HCT116 (cell line): ENCODE results near the gene HAND2. TPM values are rescaled to one million over a fixed set of nuclear protein-coding genes. Genes with fewer than 3 reads are reported as not detected.

Experiments
- ATAC-seq: fragments of 200-7000 bp; cut with Tn5 transposase; 2 replicates; pipeline ENCODE4 v1.9.1; 2020; ENCODE audit warnings: mild to moderate bottlenecking, moderate library complexity
- BruUV-seq: library from RNA; stranded (reverse); fragments of 400-500 nt; replicated peaks from 2 replicates; lab custom pipeline; 2021; lab: Mats Ljungman, UMichigan
- CTCF ChIA-PET: fragments of 300-600 bp; sonication (Branson Sonifier 250); formaldehyde crosslinking; loops from one replicate; lab custom pipeline; 2021; ENCODE audit warnings: antibody characterized with exemption; lab: Charles Lee
- POLR2A ChIA-PET: fragments of 300-600, 350-600 bp; sonication (Branson Sonifier 250); formaldehyde crosslinking; loops from one replicate; lab custom pipeline; 2021; ENCODE audit warnings: antibody characterized with exemption; lab: Charles Lee
- RAD21 ChIA-PET, 2 experiments: fragments of 300-600 bp; sonication (Branson Sonifier 250); formaldehyde crosslinking; loops; one replicate each; lab custom pipeline; 2023; ENCODE audit warnings: low total read pairs in 2 of 2; ENCODE audit not compliant: uncharacterized antibody in 2 of 2, unreplicated experiment in 2 of 2, low non-redundant PET in 1 of 2; lab: Charles Lee
- DNase-seq: peaks from one replicate; pipeline ENCODE4 v3.0.0-alpha.2; 2010; ENCODE audit warnings: low read depth, low spot score
- H2AFZ ChIP-seq: fragments of 200-600 bp; shearing (Covaris generic), sonication (generic); 2 replicates; pipeline ENCODE4 v1.6.1; 2017; ENCODE audit warnings: low read depth, mixed run types, mixed read lengths, antibody characterized with exemption, low read length; ENCODE audit not compliant: poor library complexity, severe bottlenecking
- H3K27ac ChIP-seq: 2 replicates; pipeline ENCODE4 v1.5.1; 2012; ENCODE audit warnings: low read depth, low read length
- H3K27me3 ChIP-seq: fragments of 200-600 bp; sonication (generic); 2 replicates; pipeline ENCODE4 v1.6.1; 2016; ENCODE audit warnings: mixed run types, low read length, mixed read lengths; ENCODE audit not compliant: insufficient read depth
- H3K36me3 ChIP-seq, 2 experiments: fragments of 200-500 bp in 1 of 2; fragments of 200-600 bp in 1 of 2; sonication (Bioruptor generic) in 1 of 2; sonication (generic) in 1 of 2; 2 replicates each; pipeline versions ENCODE4 v1.5.1 to v1.6.1; 2014 to 2016; ENCODE audit warnings: low read length in 2 of 2, inconsistent platforms in 1 of 2, mixed read lengths in 1 of 2, mixed run types in 1 of 2; ENCODE audit not compliant: insufficient read depth in 2 of 2, control insufficient read depth in 1 of 2
- H3K4me1 ChIP-seq, 2 experiments: fragments of 200-600 bp in 1 of 2; sonication (generic) in 1 of 2; 2 replicates each; pipeline versions ENCODE4 v1.5.1 to v1.6.1; 2012 to 2017; ENCODE audit warnings: low read length in 2 of 2, inconsistent platforms in 1 of 2, mild to moderate bottlenecking in 1 of 2, mixed read lengths in 1 of 2, mixed run types in 1 of 2, moderate library complexity in 1 of 2; ENCODE audit not compliant: insufficient read depth in 2 of 2, control insufficient read depth in 1 of 2
- H3K4me2 ChIP-seq: fragments of 200-600 bp; sonication (generic); 2 replicates; pipeline ENCODE4 v1.6.1; 2017; ENCODE audit warnings: mixed run types, low read length, mixed read lengths
- H3K4me3 ChIP-seq, 2 experiments: fragments of 200-600 bp in 1 of 2; sonication (generic) in 1 of 2; replicated peaks in 1 of 2; 2 replicates each; pipeline ENCODE4 v1.5.1; 2011 to 2016; ENCODE audit warnings: low read length in 2 of 2, control low read depth in 1 of 2, low read depth in 1 of 2, mild to moderate bottlenecking in 1 of 2, mixed read lengths in 1 of 2, mixed run types in 1 of 2
- H3K79me2 ChIP-seq: fragments of 200-600 bp; sonication (generic); 2 replicates; pipeline ENCODE4 v1.6.1; 2017; ENCODE audit warnings: mild to moderate bottlenecking, mixed run types, low read length, moderate library complexity, mixed read lengths; ENCODE audit not compliant: insufficient read depth
- H3K9ac ChIP-seq: fragments of 200-600 bp; sonication (generic); 2 replicates; pipeline ENCODE4 v1.6.1; 2016; ENCODE audit warnings: low read length, mixed read lengths
- H3K9me2 ChIP-seq: fragments of 200-600 bp; sonication (generic), shearing (Covaris generic); 2 replicates; pipeline ENCODE4 v1.6.1; 2017; ENCODE audit warnings: mixed run types, mild to moderate bottlenecking, moderate library complexity; ENCODE audit not compliant: insufficient read depth
- H3K9me3 ChIP-seq, 2 experiments: fragments of 200-500 bp in 1 of 2; fragments of 200-600 bp in 1 of 2; sonication (Bioruptor generic) in 1 of 2; sonication (generic) in 1 of 2; 2 replicates each; pipeline ENCODE4 v1.6.1; 2014 to 2017; ENCODE audit warnings: low read length in 2 of 2, mixed read lengths in 2 of 2, inconsistent platforms in 1 of 2, low read depth in 1 of 2, mild to moderate bottlenecking in 1 of 2, mixed run types in 1 of 2, moderate library complexity in 1 of 2; ENCODE audit not compliant: control insufficient read depth in 1 of 2, insufficient read depth in 1 of 2
- H4K20me1 ChIP-seq: fragments of 200-600 bp; sonication (generic), shearing (Covaris generic); 2 replicates; pipeline ENCODE4 v1.6.1; 2017; ENCODE audit warnings: mixed run types, mild to moderate bottlenecking, moderate library complexity; ENCODE audit not compliant: insufficient read depth
- ATF3 ChIP-seq: IDR thresholded peaks from 2 replicates; pipeline ENCODE4 v1.6.1; 2012
- CTCF ChIP-seq, 3 experiments: fragments of 200-600 bp in 1 of 3; sonication (generic) in 1 of 3; IDR thresholded peaks in 2 of 3; conservative IDR thresholded peaks in 1 of 3; 2 replicates each; pipeline ENCODE4 v1.5.1; 2012 to 2017; ENCODE audit warnings: low read depth in 2 of 3, low read length in 2 of 3, antibody characterized with exemption in 1 of 3, borderline replicate concordance in 1 of 3, control low read depth in 1 of 3, mild to moderate bottlenecking in 1 of 3, mixed read lengths in 1 of 3, mixed run types in 1 of 3, moderate library complexity in 1 of 3; ENCODE audit not compliant: insufficient read depth in 1 of 3
- EGR1 ChIP-seq: IDR thresholded peaks from 2 replicates; pipeline ENCODE4 v1.6.1; 2012; ENCODE audit warnings: low read depth
- EZH2 ChIP-seq: fragments of 200-600 bp; sonication (generic); IDR thresholded peaks from 2 replicates; pipeline ENCODE4 v1.6.1; 2017; ENCODE audit warnings: antibody characterized with exemption, mixed run types
- JUND ChIP-seq: IDR thresholded peaks from 2 replicates; pipeline ENCODE4 v1.6.1; 2012
- MAX ChIP-seq: IDR thresholded peaks from 2 replicates; pipeline ENCODE4 v1.6.1; 2012
- POLR2AphosphoS5 ChIP-seq: IDR thresholded peaks from 2 replicates; pipeline ENCODE4 v1.6.1; 2011; ENCODE audit warnings: mild to moderate bottlenecking, low read depth, low read length, moderate library complexity
- SIN3A ChIP-seq: IDR thresholded peaks from 2 replicates; pipeline ENCODE4 v1.6.1; 2012; ENCODE audit warnings: low read depth
- YY1 ChIP-seq: IDR thresholded peaks from 2 replicates; pipeline ENCODE4 v1.6.1; 2011; ENCODE audit warnings: low read length, low read depth, moderate library complexity, mild to moderate bottlenecking; ENCODE audit not compliant: insufficient replicate concordance; ENCODE audit errors: extremely low read depth
- ZNF274 ChIP-seq: fragments of 200-500 bp; sonication (Bioruptor generic); IDR thresholded peaks from 2 replicates; pipeline ENCODE4 v1.6.1; 2014; ENCODE audit warnings: mild to moderate bottlenecking, low read depth, low read length, inconsistent platforms
- intact Hi-C: fragments of 100-400 bp; cut with micrococcal nuclease; formaldehyde crosslinking; loops from 2 replicates; pipeline ENCODE4 v1.10.0; 2022
- total RNA-seq: library from RNA; stranded (reverse); gene quantifications from one replicate; pipeline ENCODE4 v1.2.1, GENCODE V29; 2021; ENCODE audit not compliant: unreplicated experiment
- TF ChIP-seq, protein P1 (sequence below): IDR thresholded peaks from 2 replicates; pipeline ENCODE4 v1.6.1; 2012; ENCODE audit warnings: low read depth

Gene HAND2
- total RNA-seq, 1 experiment from 2014 or later = not detected

- Histone ChIP-seq H4K20me1 (no peaks in the 10 kb centered on the region), H3K9ac (no peak overlapping the region), H3K36me3 (no peaks in the 10 kb centered on the region), H3K79me2 (no peaks in the 10 kb centered on the region), H3K4me2 (no peak overlapping the region), H3K27ac (no peak overlapping the region), H3K9me2 (no peaks in the 10 kb centered on the region), H3K4me1 (no peaks in the 10 kb centered on the region), H2AFZ (no peak overlapping the region), H3K9me3 (no peaks in the 10 kb centered on the region), H3K4me3 (no peak overlapping the region), H3K27me3 (0 out of 2 replicates have a peak, but pooled peaks cover 3% of the 10 kb centered on the region)
- TF ChIP-seq ATF3 (no peak), CTCF (IDR thresholded peaks at IDR 0.05 in 2 of 3, conservative IDR thresholded peaks at IDR 0.05 in 1 of 3; ENCODE audit: borderline replicate concordance in 1 of 3, insufficient read depth in 1 of 3, low read depth in 2 of 3, low read length in 2 of 3) (no peak), YY1 (no peak), SIN3A (no peak), POLR2AphosphoS5 (no peak)
- DNase-seq = no peak
- CTCF ChIA-PET = no interaction called here
- intact Hi-C loops = no loop called here
- BruUV-seq = no TSS peak
- POLR2A ChIA-PET = no interaction called here
- RAD21 ChIA-PET = no interaction called here
- no peak for ATAC-seq
Measured at GRCh38 chr4:173573725-173574124, 43.7 kb upstream of the HAND2 start.

DNA sequence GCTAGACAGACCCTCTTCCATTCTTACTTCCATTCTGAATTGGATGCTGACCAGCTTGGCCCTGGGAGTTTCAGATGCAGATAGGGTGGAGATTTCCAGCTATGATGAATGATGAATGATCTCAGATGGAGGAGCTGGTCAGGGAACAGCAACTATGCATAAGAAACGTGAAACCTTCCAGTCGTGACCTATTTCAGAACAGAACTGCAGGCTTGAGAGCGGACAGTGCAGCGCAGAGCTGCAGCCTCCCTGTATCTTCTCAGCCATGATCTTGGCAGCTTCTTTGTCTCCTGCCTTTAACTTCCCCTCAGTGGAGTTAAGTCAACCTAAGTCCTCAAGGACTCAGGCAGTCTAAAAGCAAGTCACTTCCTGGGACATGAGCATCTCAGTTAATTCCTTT lies 43.3 kb upstream of the HAND2 start:
- no peak for TF ChIP-seq ATF3
- no peak for TF ChIP-seq ZNF274
- no peak for TF ChIP-seq POLR2AphosphoS5
- no peak for TF ChIP-seq EGR1
- no peak for TF ChIP-seq SIN3A
- TF ChIP-seq, protein P1, sequence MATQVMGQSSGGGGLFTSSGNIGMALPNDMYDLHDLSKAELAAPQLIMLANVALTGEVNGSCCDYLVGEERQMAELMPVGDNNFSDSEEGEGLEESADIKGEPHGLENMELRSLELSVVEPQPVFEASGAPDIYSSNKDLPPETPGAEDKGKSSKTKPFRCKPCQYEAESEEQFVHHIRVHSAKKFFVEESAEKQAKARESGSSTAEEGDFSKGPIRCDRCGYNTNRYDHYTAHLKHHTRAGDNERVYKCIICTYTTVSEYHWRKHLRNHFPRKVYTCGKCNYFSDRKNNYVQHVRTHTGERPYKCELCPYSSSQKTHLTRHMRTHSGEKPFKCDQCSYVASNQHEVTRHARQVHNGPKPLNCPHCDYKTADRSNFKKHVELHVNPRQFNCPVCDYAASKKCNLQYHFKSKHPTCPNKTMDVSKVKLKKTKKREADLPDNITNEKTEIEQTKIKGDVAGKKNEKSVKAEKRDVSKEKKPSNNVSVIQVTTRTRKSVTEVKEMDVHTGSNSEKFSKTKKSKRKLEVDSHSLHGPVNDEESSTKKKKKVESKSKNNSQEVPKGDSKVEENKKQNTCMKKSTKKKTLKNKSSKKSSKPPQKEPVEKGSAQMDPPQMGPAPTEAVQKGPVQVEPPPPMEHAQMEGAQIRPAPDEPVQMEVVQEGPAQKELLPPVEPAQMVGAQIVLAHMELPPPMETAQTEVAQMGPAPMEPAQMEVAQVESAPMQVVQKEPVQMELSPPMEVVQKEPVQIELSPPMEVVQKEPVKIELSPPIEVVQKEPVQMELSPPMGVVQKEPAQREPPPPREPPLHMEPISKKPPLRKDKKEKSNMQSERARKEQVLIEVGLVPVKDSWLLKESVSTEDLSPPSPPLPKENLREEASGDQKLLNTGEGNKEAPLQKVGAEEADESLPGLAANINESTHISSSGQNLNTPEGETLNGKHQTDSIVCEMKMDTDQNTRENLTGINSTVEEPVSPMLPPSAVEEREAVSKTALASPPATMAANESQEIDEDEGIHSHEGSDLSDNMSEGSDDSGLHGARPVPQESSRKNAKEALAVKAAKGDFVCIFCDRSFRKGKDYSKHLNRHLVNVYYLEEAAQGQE = no peak
- TF ChIP-seq EZH2 = no peak
- TF ChIP-seq JUND = no peak
- TF ChIP-seq YY1 = no peak
- no peak for TF ChIP-seq MAX
- TF ChIP-seq, all 23 proteins: peak for 0
- H3K9ac ChIP-seq = no peak overlapping the region
- no peak for ATAC-seq
- no peaks in the 10 kb centered on the region for H3K9me3 ChIP-seq
- no peak for DNase-seq
- 0 out of 2 replicates have a peak, but pooled peaks cover 3% of the 10 kb centered on the region for H3K27me3 ChIP-seq
- no peaks in the 10 kb centered on the region for H3K9me2 ChIP-seq
- BruUV-seq = no TSS peak
- no peaks in the 10 kb centered on the region for H3K4me1 ChIP-seq
- H3K79me2 ChIP-seq = no peaks in the 10 kb centered on the region
- intact Hi-C loops = no loop called here
- no peak overlapping the region for H3K4me2 ChIP-seq
- H2AFZ ChIP-seq = no peak overlapping the region
- H3K27ac ChIP-seq = no peak overlapping the region
- ChIA-PET RAD21 (no interaction called here), CTCF (no interaction called here), POLR2A (no interaction called here)
- H3K4me3 ChIP-seq = no peak overlapping the region
- H4K20me1 ChIP-seq = no peaks in the 10 kb centered on the region
- no peaks in the 10 kb centered on the region for H3K36me3 ChIP-seq
